GM21717 (cell line): ENCODE data around the gene DUSP3.

Experiments used
- ATAC-seq: cut with Tn5 transposase; IDR thresholded peaks from one replicate; pipeline ENCODE4 v1.9.1; 2021; ENCODE audit warnings: mild to moderate bottlenecking, moderate library complexity; ENCODE audit not compliant: unreplicated experiment

The DUSP3 gene

DNA sequence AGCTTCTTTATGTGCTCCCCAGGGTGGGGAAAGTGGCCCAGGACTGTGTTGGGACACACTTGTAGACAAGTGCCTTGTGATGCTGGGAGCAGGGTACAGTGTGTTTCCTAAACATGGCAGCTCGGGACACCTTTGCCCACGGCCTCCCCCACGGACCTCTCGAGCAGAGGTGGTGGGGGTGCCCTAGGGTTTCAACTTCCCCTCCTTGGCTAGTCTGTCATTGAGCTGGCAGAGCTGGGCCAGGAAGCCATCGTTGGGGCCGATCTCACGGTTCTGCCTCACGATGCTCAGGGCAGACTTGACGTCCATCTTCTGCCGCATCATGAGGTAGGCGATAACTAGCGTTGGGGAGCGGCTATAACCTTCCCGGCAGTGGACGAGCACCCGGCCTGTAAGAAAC, 9.4 kb downstream of the DUSP3 start:
- no peak for ATAC-seq

GRCh38 chr17:43768943-43769342, 9.8 kb downstream of the DUSP3 start:
- no peak for ATAC-seq

DNA sequence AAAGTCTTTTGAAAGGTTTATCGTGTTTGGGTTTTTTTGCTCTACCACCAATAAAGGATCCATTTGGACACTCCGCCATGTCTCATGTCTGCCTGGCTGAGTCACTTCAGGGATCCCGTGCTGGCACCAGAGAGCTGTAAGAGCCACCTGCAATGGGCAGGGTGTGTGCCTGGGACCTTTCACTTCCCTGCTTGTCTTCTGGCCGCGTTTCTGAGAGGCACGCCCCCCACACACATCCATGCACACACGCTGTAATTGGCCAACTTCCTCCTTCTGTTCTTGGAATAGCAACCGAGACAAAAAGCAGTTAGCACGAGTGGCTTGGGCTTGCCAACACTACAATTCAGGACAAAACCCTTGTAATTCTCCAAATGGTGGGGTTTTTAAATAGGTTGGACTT, 10.4 kb downstream of the DUSP3 start:
- ATAC-seq: no peak

DNA sequence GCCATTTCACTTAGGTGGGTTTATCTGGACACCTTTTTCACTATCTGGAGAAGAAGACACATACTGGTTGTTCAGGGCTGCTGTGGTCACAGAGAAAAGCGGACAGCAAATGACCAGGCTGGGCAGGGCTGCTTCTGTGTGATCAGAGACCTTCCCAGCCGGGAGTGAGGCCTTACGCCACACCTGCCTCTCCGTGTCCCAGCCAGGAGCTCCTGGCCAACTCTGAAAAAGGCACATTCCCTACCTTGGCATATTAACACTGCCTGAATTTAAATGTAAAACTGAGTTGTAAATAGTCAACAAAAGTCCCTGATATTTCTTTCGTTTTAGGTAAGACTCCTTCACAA, 11.1 kb downstream of the DUSP3 start:
- no peak for ATAC-seq

DNA sequence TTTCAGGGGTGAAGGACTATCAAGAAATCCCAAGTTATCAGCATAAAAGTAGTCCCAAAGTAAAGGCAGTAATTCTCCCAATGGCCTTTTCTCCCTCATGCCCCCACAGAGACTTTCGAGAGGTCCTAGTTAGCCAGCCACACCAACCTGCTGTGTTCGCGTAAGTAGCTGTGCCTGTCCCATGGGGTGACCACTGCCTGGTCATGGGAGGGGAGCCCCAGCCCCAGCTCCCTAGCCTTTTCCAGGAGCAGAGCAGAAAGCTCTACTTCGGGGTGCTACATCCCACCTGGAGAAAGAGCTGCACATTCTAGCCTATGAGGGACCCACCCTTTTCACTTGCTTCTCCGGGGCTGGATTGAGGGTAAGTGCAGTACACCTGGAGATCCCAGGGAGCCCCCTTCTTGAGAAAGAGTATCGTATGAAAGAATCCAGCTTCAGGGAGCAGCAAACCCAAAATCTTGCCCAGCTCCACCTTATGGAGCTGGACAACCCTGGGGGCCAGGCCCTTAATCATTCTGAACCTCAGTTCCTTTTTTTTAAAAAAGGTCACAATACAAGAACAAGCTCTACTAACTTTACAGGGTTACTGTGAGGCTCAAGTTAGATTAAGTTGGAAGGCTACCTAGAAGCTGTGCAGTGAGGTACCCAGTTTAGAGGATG, 11.6 kb downstream of the DUSP3 start:
- no peak for ATAC-seq

DNA sequence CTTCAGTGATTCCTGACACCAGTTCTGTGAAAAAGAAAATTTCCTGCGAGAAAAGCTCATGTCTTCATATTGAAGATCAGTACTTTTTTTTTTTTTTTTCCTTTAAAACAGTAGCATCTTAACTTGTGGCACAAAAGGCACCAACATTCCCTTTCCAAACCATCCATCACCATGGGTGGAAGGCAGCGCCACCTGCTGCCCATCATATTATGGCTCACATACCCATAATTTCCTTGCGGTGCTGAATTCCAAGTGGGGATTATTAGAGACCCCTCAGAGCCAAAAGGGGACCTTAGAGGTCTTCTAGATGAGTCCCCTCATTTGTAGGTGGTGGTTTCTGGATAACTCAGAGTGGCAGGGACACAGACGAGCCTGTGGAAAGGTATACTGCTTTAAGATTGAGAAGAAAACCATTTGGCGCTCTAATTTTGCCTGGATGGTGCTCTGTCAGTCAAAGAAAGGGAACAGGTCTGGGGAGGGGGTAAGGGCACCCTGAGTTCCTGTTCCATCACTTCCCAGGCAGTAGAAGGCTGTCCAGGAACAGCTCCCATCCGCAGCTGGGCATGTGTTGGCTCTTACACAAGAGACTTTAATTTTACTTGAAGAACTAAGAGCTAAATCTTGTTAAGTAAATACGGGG, 12.2 kb downstream of the DUSP3 start:
- ATAC-seq: no peak

DNA sequence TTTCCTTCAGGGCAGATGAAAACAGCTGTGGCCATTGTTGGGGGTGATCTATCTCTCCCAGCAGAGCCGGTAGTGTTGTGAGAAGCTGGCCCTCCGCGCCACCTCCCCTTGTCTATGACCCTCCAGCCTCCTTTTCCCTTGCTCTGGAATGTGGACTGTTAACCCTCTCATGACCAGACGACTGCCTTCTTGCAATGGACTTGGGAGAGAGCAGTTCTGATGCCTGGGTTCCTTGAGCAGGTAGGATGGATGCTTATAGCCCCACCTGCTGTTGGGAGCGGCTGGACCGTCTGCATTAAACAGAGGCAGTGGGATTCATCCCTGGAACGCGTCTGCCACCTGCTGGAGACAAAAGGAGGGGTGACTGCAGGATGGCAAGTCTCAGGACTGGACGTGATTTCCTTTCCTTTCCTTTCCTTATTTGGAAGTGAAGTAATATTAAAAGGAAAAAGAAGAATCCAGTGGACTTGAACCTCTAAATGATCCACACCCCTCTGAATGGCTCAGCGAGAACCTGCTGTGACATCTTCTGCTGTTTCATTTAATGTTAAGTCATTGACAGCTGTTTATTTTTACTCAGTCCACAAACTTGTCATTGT, 18.4 kb downstream of the DUSP3 start:
- peak; percentile 49 for ATAC-seq

- no peak for ATAC-seq
These were observed 18.9 kb downstream of the DUSP3 start for GRCh38 chr17:43759836-43760235.

DNA sequence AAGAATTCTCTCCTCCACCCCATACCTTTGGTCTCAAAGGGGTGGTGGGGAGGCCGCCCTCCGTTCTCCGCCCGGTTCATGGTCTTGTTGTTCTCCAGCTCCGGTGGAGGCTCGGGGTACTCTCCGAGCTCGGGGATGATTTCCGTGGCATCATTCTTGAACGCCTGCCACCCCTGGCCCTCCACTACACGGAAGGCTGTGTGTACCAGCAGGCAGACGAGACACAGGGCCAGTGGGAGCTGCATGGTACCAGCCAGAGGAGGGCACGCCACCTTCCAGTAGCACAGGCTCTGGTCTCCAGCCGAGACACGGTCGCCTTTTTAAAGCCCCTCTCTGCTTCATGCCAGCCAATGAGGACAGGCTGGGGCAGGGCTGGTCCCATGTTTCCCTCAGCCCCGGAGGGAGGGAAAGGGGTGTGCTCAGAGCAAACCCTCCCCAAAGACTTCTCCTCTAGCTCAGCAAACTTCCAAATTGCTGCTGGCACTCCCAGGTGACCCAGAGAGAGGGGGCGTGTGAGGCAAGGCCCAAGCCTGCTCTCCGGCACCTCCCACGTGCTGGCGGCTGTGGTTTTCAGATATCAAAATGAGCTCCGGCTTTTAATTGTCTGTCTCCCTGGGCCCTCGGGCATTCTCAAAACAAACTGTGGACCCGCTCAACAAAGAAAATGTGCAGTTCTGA, 20.1 kb downstream of the DUSP3 start, which contains the start of gene SOST:
Gene SOST (minus strand): TSS at position 295 of the 678 bp plus-strand sequence. CDS start 50 bp downstream, at position 245.
- ATAC-seq: no peak

DNA sequence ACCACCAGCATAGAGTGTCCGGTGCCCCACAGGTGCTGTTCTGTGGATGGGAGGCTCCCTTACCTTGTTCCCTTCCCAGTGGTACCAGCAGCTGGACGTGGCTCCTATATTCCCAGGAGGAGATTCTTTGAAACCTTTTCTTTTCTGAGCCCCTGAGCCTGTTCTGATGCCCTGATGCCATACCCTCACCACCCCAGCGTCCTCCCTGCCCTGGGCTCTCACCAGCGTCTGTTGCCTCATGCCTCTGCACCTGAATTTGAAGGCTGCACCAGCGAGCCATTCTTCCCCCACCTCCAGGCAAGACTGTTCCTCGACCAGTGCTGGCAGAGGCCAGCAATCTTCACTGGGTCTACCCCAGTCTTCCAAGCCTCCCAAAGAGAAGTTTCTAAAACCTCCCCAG, 20.7 kb downstream of the DUSP3 start:
- no peak for ATAC-seq

DNA sequence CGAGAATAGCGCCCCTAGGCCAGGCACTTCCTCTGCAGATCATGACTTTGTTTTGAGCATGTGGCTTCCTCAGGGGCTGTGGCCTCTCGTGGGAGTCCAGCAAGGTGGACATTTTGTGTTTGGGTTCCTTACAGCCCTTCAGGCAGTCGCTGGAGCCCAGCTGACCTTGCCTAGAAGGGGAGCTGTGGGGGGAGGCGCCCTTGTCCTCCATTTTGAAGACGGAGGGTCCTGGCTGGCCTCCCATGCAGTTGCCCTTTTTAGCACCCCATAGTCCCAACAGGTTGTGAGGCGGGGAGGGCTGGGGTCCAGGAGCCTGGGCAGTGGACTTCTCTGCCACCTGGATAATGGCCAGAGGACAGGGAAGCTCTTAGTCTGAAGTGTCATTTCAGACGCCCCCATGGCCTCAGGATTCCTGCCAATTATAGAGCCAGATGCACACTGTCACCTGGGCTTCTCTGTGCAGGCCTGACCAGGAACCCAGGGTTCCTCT, 21.6 kb downstream of the DUSP3 start:
- ATAC-seq: no peak

DNA sequence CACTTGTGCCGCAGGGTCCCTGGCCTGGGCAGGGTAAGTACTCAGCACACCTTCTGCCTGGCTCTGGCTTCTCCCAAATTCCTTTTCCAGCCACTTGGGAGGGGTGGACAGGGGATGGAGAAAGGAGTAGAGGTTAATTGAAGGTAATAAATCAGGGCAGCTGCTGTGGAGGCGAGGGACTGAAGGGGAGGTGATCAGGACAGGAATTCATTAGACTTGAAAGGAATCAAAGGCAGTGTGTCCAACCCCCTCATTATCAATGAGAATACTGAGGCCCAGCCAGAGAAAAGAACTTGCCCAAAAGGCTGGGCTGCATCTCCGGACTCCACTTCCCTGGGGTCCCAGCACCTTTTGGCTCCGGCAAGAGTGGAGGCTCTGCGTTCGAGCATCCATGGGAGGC, 22.6 kb downstream of the DUSP3 start:
- ATAC-seq: no peak

- ATAC-seq: no peak
These were observed 23.3 kb downstream of the DUSP3 start for GRCh38 chr17:43755389-43755875.

DNA sequence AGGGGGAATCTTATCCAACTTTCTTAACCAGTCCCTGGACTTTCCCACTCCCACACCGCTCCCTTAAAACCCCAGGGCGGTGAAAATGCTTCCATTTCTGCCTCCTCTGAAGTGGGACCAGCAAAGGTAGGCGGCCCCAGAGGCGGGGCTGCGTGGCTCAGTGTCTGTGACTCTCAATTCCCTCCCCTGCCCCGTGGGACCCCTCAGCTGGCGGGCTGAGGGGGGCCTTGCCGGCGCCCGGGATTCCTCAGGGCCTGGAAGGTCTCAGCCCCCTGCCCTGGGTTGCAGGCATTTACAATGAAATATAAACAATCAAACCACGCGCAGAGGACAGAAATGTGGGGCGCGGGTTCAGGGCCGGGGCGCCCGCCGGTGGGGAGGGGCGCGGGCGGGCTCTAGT, 23.8 kb downstream of the DUSP3 start:
- ATAC-seq: no peak

- ATAC-seq: no peak
These were observed 25.2 kb downstream of the DUSP3 start for GRCh38 chr17:43753493-43754129.

DNA sequence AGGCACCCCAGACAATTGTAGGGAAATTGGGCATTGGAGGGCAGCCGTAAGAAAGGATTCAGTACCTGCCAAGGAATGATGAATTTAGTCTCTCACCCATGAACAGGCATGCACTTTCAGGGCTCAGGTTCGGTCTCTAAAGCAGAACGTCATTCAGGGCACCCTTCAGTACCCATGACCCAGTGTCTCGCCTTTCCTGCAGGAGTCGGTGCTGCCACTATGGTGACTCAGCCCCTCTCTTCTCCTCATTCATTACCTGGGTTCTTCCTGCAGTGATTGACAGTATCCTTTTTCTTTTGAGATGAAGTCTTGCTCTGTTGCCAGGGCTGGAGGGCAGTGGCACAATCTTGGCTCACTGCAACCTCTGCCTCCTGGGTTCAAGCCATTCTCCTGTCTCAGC, 28.6 kb downstream of the DUSP3 start:
- no peak for ATAC-seq

- ATAC-seq: no peak
These were observed 33.2 kb downstream of the DUSP3 start for GRCh38 chr17:43745541-43745940.

- no peak for ATAC-seq
These were observed 37.1 kb downstream of the DUSP3 start for GRCh38 chr17:43741636-43742035.

GRCh38 chr17:43740541-43740940, 38.2 kb downstream of the DUSP3 start:
- no peak for ATAC-seq

DNA sequence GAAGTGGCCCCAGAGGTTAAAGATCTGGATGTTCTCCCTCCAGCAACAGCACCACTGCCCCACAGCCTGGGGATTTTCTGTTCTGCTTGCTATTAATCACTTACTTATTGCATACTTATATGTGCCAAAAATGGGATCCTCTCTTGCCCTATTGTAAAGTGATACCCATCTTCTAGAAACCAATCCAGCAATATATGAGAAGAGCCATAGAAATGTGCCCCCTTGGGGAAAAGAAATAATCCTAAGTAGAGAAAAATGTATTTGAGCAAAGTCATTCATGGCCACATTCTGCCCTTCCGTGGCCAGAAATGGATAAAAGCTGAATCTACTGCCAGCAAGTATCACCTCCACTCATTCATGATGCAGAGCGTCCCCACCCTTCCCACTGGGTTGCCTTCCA, 41.1 kb downstream of the DUSP3 start:
- ATAC-seq: no peak

DNA sequence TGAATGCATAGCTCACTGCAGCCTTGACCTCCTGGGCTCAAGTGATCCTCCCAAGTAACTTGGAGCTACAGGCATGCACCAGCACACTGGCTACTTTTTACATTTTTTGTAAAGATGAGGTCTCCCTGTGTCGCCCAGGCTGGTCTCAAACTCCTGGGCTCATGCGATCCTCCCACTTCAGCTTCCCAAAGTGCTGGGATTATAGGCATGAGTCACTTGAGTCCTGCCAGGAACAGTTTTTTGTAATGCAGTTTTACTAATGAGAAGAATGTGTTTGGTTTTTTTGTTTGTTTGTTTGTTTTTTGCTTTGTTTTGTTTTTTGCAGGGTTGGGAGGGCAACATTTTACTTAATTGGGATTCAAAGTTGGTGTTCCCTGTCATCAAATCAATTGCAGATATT, 42.4 kb downstream of the DUSP3 start:
- ATAC-seq: no peak
